KG1 (cell line): ENCODE data around the gene HSD17B7.
"Not testable (repeated sequence)": the region's sequence is repeated elsewhere in the genome, so short reads cannot be mapped to it uniquely, and the experiment has no call there.

Experiments
- DNase-seq: peaks from one replicate; lab custom pipeline; 2025; lab: John Stamatoyannopoulos, UW

Gene HSD17B7

DNA sequence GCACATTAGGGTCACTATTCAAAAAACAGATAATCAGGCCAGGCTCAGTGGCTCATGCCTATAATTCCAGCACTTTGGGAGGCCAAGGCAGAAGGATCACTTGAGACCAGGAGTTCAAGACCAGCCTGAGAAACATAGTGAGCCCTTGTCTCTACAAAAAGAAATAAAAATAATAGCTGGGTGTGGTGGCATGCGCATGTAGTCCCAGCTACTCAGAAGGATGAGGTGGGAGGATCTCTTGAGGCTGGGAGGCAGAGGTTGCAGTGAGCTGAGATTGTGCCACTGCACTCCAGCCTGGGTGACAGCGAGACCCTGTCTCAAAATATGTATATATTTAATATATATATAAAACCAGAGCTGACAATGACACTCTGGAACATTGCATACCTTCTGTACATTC is 21.9 kb downstream of the HSD17B7 start:
- not testable (repeated sequence) for DNase-seq

DNA sequence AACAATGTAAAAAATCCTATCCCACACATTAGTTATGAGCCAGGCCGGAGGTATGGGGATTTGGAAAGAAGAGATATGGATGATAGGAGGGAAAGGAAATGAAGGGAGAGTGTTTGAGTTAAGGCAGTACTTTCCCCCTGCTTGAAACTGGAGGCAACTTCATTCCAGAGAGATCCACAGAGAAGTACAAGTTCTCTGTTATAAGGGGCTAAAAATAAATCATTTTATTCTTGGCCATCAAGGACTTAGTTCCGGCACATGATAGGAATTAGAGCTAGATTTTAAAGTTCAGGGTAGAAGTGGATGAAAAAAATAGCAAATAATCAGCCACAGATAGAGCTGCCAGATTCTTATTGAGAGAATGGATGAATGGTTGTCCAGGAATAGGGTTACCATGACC is 27.6 kb downstream of the HSD17B7 start:
- not testable (repeated sequence) for DNase-seq

DNA sequence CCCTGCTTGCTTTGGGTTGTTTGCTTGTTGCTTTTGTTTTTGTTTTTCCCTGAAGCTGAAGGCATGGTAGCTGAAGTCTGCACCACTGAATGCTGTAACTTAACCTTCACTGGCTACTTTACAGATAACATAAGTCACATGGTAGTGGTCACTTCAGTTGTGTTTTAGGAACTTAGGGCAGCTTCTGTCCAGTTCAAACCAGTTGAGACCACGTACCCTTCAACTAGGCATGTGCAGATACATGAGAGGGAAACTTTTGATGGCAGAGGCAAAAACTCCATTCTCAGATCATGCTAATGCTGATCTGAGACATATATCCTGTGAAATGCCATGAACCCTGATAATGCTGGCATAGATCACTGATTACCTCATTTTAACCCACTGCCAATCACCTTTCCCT is 28.2 kb downstream of the HSD17B7 start:
- DNase-seq, result not testable (repeated sequence)

DNA sequence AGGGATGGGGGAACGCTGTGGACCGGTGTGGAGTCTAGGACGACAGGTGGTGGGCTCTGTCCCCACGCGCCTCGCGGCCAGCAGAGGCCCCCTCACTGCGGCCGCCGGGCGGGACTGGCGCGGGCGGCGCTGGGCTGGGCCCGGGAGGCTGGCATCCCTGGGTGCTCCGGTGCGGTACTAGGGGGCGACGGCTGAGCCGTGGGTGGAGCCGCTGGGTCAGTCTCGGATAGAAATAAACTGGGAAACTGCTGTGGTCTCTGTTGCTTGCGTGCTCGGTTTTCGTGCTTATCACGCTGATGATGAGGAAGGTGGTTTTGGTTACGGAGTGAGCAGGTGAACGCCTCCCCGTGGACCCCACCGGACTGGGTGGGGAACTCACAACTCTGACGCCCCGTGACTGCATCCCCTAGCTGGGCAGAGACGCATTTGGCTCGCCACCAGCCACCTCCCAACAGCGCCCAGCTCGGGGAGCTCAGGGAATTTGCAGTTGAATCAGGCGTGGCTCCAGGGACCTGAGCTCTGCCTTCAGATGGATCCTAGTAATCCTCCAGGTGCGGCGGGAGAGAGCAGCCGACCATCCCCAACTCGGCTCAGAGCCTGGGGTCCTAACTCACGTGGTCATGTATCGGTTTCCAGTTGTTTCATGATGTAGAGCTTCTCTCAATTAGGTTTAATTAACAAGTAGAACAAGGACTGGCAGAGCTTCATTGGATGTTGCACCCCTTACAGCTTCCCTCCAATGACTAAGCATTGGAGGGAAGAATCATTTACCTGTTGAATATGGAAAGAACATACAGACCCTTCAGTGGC is 32.1 kb downstream of the HSD17B7 start:
- DNase-seq, result no peak

DNA sequence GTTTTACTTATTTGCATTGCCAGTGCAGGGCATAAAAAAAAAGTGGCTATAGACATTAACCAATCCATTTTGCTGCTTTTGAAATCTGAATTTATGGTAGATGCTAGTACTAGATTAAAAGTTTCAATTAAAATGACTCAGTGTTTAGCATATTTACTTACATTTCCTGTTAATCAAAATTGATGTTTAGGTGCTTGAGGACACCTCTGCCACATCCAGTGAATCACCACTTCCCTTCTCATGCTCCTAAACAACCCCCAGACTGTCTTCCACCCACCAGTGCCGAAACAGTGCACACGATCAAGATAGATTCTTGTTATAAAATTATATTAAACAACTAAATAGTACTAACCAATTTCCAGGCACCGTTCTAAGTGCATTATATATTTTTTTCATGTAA is 32.7 kb downstream of the HSD17B7 start:
- DNase-seq, result no peak

DNA sequence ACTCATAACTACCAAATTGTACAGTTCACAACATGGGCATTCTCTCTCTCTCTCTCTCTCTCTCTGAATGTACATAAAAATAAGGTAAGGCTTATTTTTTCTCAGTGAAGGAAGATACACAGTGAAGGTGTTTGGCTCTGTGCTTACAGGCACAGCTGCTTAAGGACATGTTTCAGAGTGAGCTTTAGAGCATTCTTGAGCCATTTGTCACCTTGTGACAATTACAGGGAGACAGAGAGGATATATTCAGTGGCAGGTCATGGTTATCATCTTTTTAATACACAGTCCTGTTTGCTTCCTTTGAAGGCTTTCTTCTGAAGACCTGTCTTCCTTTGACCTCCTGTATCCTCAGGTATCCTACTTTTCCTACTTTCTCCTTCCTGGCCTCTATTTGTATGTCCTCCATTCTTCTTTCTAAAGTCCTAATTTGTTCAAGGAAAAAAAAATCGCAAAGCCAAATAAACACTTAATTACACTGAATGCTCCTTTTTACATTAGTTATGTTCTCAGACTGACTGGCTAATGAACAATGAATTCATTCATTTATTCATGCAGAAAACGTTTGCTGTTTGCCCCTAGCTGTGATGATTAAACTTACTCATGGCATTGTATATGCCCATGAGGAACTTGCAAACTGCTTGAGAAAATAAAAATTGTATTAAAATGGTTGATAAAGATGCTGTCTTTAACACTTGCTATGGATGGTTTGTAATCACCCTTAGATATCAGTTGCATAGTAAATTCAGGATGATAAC is 33.4 kb downstream of the HSD17B7 start:
- no peak for DNase-seq

DNA sequence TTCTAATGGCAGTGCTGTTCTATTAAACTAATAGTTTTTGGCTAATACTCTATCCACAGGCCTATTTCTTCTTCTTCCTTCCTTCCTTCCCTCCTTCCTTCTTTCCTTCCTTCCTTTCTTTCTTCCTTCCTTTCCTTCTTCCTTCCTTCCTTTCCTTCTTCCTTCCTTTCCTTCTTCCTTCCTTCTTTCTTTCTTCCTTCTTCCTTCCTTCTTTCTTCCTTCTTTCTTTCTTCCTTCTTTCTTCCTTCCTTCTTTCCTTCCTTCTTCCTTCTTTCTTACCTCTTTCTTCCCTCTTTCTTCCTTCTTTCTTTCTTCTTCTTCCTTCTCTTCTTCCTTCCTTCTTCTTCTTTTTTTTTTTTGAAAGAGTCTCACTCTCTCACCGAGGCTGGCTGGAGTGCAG is 38.8 kb downstream of the HSD17B7 start:
- DNase-seq, result no peak

DNA sequence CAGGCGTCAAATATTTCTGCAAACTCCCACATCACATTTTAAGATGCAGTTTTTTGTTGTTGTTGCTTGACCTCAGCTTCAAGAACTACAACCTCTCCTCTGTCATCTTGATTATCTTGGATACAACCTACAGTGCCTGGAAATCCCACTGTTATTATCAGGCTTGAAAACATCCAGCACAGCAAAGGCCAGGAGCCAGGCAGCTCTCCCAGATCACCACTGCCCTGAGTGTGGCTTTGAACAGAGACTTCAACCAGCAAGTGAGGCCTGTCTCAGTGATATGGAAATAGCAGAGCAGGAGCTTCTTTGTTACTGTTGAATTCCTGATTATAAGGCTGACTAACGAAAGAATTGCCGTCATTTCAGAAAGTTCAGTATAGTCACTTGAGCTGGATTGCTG is 42.0 kb downstream of the HSD17B7 start:
- no peak for DNase-seq

DNA sequence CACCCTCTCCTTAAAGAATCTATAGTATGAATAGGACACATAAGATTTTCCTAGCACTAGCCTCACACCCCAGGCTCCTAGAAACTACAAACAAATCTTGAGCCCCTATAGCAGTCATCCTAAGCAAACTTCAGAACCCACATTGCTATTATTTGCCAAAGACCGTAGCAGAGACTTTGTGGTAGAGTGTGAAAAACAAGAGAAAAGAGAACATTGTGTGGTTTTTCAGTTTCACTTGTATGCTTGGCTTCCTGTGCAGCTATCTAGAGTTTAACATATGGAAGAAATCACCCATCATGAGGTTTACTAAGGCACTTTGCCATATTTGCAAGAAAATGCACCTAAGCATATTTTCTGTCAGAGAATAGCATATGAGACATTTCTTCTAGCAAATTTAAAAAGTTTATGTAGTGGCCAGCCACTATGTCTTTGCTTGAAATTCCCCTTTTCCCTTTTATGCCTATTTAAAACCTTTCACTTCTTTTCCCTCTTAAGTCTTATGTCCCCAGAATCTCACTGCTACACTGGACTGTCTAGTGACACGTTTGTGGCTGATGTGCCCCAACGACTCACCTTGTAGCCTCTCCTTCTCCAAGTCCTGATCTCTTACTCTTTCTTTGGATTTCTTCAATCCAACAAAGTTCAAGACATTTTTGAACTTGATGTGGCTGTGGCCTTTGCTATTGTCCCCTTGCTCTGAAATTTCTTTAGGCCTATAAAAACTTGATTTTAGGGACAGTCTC is 44.8 kb downstream of the HSD17B7 start:
- no peak for DNase-seq

DNA sequence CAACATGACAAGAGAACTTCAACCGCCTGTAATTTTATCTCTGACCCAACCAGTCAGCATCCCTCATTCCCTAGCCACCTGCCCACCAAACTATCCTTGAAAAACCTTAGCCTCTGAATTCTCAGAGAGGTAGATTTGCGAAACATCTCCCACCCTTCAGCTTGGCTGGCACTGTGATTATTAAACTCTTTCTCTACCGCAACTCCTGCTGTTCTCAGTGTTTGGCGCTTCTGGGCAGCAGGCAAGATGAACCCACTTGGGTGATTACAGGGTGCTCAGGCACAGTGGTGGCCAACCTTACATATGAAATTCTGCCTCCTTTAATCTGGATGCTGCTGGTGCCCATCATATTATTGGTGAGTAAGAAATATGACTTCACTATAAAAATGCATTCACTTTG is 48.4 kb downstream of the HSD17B7 start:
- DNase-seq, result no peak

DNA sequence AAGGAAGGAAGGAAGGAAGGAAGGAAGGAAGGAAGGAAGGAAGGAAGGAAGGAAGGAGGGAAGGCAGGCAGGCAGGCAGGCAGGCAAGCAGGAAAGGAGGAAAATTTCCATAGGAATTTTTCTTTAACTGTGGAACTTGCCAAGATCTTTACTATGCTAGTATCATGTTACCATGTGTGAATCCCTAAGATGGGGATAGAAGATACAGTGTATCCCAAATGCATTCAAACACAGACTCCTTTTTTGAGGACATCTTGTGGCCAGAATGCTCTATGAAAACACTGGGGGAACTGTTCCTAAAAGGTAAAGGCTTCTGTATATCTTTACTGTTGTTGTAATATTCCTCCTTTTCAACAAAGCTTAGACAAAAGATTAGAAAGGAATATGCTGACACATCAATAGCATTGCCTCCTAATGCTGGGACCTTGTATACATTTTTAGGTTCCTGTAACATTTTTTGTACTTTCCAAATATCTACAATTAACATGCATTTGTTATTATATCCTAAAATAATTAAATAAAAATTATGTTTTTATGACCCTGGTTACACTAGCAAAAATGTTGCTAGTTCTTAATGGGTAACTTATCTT is 49.8 kb downstream of the HSD17B7 start:
- DNase-seq, result no peak

DNA sequence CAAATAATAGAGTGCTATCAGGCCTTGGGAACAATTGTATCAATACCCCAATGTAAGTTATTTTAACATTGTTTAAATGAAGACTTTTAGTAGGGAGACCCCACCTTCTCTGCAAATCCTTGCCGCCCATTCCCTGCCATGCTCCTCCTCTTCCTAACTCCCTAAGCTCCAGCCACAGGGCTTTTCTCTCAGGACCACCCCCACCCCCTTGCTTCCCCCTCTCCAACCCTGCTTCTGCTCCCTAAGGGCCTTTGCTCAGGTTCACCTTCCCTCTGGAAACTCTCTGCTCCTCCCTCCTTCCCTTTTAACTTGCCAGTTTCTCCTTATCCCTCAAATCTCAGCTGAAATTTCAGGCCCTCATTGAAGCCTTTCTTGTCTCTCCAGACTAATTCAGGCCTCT is 53.7 kb downstream of the HSD17B7 start:
- DNase-seq, result no peak

DNA sequence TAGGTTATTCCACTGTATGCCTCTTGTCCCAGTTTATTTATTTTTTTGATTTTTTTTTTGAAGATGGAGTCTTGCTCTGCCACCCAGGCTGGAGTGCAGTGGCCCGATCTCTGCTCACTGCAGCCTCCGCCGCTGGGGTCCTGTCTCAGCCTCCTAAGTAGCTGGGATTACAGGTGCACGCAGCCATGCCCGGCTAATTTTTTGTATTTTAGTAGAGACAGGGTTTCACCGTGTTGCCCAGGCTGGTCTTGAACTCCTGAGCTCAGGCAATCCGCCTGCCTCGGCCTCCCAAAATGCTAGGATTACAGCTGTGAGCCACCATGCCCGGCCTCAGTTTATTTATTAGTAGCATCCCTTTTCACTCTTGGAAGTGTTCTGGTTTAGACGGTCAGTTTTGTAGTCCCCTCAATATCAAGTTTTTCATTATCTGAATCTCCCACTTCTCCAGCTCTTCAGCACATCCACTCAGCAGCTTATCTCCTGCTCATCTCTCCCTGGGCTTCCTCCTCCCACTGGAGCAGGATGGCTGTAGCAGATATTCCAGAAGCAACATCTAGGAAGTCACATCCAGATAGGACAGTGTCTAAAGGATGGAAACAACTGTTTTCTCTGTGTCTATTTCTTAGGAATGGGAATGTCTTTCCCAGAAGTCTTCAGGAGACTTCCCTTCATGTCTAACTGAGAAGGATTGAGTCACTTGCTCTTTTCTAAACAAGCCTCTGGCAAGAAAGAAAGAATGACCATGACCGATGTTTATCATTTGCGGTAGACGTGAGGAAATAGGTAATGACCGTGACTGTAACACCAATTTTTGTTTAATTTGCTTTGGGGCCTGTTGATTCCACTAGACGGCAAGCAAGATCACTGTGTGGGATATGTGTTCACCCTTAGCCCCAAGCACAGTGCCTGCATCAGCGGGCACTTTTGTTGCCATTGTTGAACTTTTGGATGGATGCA is 56.0 kb downstream of the HSD17B7 start:
- no peak for DNase-seq

DNA sequence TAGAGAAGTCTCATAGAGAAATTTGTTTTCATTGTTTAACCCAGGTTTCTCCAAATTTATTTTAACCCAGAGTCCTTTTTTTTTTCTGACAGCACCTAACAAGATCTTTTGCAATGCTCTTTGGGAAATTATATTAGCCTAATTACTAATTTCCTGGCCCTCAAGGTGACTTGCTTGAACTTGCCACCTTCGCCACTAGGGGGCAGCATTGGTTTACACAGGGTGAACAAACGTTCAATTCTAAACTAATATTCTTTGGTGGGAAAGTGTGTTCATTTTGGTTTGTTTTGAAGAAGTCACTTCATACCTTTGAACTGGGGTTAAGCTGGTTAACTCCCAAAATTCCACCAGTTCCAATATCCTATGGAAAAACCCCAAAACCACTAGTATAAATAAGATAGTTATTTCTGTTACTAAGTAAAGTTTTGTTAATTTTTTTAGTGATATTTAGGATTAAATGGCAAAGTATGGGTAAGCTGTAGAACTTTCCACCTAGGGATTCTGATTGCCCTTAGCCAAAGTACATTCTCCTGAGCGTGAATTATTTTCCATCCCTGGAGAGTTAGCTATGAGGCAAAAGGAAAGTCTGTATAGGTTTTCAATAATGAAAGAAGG is 57.4 kb downstream of the HSD17B7 start:
- peak; percentile 48 for DNase-seq

DNA sequence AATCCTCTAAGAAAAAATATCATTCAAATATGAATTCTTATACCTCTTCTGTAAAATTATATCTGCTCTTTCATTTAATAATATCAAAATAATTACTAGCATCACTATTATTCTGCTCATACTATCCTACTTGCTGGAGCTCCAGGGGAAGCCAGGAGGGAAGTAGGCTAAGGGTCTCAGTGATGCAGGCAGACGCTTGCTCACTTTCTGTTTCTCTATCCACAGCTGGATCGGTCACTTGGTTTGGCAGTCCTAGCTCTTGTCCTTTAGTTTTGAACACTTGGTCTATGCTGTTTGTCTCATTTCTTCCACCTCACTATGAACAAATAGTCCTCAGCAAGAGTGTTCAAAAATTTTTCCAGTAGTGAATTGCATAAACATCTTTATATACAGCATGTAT is 59.2 kb downstream of the HSD17B7 start:
- no peak for DNase-seq

DNA sequence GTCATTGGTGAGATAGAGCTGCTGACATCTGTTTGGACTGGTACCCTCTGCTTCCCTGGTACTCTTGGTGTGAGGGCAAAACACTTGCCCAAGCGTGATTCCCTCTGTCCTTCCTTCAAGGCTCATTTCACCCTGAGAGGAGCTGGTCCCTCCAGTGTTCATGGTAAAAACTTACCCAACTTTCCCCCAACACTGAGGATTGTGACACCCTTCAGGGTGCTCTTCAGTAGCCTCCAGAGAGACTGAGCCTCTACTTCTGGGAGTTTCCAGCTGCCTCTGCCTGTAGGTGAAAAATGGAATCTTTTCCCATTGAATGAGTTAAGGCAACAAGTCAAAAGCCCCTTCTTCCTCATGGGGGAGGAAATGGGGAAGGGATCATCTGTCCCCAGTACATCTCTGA is 60.8 kb downstream of the HSD17B7 start:
- no peak for DNase-seq

DNA sequence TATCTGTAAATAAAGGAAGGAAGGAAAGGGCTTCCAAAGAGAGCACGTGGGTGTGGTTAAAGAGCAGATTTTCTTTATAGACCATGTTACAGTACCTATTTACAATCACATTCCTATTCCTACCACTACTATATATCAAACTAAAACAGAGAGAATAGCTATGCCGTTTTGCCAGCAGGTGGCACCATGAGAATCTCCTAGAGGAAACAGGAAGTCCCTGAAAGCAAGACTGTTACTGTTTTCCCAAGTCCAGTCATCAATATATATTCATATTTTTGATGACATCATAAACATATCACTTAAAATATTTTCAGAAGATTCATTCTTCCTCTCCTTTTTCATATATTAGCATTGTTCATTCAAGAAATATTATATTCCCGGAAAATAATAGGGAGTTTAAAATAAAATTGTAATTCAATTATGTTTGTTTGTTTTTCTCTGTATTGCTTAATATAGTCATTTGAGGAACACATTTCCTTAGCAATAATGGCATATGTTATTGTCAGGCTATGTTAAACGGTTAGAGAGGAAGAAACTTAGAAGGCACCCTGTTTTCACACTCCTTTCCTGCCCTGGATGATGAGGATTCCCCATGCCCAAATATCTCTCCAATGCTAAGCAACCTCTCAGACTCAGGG is 63.9 kb downstream of the HSD17B7 start:
- peak; percentile 23 for DNase-seq

DNA sequence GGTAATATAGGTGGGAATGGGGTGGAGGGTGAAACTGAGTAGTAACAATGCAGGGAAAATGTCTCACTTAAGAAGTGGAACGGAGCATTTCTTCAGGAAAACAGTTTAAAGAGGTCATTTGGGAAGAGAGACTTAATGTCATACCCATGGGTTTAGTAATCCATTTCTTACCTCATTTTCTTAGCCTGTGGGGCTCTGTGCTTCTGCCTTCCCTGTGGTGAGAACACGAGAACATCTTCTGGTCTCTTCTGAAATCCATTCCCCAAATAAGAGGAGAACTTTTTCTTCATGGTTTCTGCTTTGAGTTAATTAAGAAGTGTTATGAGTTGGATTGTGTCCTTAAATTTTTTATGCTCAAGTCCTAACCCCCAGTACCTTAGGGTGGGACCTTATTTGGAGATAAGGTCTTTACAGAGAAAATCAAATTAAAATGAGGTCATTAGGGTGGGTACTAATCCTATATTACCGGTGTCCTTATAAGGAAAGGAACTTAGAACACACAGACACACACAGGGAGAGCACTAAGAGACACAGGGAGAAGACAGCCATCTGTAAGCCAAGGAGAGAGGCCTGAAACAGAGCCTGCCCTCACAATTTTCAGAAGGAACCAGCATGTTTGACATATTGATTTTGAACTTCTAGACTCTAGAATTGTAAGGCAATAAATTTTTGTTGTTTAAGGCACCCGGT is 65.1 kb downstream of the HSD17B7 start:
- no peak for DNase-seq

DNA sequence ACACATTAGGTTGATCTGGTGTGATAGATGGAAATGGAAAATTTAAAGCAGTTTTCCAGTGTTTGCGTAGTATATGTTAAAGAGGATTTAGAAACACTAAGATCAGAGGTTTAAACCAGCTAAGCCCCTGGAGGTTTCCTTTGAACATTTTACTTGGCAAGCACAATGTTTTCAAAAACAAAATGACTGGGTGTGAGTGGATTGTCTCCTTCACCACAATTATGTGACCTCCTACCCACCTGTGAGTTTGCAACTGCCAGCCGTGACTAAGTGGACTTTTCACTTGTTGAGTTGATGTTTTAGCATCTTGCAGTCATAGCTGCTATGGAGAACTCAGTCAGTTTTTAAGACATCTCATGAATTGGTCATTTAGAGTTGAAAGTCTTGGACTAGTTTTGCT is 65.8 kb downstream of the HSD17B7 start:
- no peak for DNase-seq

DNA sequence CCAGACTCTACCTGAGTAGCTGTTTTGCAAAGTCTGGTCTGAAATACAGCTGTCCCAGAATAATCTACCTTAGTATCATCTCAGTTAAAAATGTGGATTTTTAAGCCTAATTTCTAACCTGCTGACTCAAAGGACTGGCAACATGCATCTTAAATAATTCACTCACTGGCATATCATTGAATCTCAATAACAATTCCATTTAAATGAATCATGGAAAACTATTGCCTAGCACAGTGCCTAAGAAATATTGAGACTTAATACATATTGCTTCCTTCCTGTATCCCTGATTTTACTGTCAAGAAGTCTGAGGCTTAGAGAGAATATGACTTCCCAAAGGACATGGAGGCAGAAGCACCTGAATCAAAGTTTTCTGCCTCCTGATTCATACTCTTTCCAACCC is 67.3 kb downstream of the HSD17B7 start:
- no peak for DNase-seq
